ENCODE results near the gene FADS3. TPM values are rescaled to one million over a fixed set of nuclear protein-coding genes. Genes with fewer than 3 reads are reported as not detected.

The FADS3 gene
- total and polyA plus RNA-seq, 2 of the 4 experiments (the other 2 are of a cell fraction) = 54.5 to 110 TPM

DNA sequence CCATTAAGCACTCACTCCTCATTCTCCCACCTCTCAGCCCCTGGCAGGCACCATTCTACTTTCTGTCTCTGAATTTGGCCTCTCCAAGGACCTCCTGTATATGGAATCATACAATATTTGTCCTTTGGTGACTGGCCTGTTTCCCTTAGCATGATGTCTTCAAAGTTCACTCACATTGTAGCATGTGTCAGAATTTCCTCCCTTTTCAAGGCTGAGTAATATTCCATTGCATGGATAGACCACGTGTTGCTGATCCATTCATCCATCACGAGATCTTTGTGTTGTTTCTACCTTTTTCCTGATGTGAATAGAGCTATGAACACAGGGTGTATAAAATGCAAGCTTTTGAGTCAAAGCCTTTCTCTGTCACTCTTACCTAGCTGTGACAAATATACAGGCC, 51.6 kb downstream of the FADS3 start:
- H2BK20ac ChIP-seq (ENCODE audit: low read depth, low read length) = no peak overlapping the region
- no peak overlapping the region for H3K4ac ChIP-seq (ENCODE audit: low read depth, low read length)
- H2BK15ac ChIP-seq (ENCODE audit: low read depth, low read length) = no peak overlapping the region
- H2AK5ac ChIP-seq (ENCODE audit: low read depth, low read length) = no peak overlapping the region
- H3K14ac ChIP-seq (replicated peaks; ENCODE audit: low read depth, low read length) = no peak overlapping the region
- H3K4me3 ChIP-seq (ENCODE audit: insufficient read depth, low read depth, low read length) = no peak overlapping the region
- DNase-seq (no peak), ATAC-seq (ENCODE audit: low read depth) (no peak)
- H3K27me3 ChIP-seq (ENCODE audit: control insufficient read depth, insufficient read depth, low read length) = no peaks in the 10 kb centered on the region
- H3K23ac ChIP-seq (ENCODE audit: low read depth, low read length) = no peak overlapping the region
- no peak overlapping the region for H3K18ac ChIP-seq (ENCODE audit: low read depth, low read length)
- no TSS peak for BruUV-seq (replicated peaks)
- no peak overlapping the region for H4K8ac ChIP-seq (ENCODE audit: low read depth in 2 of 2, low read length in 2 of 2)
- no peak overlapping the region for H2AFZ ChIP-seq (replicated peaks; ENCODE audit: low read length, poor library complexity)
- H4K20me1 ChIP-seq (ENCODE audit: insufficient read depth, low read length) = peaks cover 15% of the 10 kb centered on the region; the same call in 1 of the 2 replicates
- in situ Hi-C loops (cut with MboI; ENCODE audit: low sequenced_read_pairs) (no loop called here), intact Hi-C loops (cut with micrococcal nuclease) (no loop called here), dilution Hi-C loops (cut with HindIII; ENCODE audit: low sequenced_read_pairs, unreplicated experiment) (no loop called here)
- no peak overlapping the region for H2BK5ac ChIP-seq (ENCODE audit: low read depth, low read length, poor library complexity, severe bottlenecking)
- H3K27ac ChIP-seq (ENCODE audit: insufficient read depth, low read length) = no peak overlapping the region
- POLR2A ChIA-PET (ENCODE audit: unreplicated experiment) = no interaction called here
- H3K36me3 ChIP-seq (ENCODE audit: control insufficient read depth, insufficient read depth, low read length) = peaks cover 43% of the 10 kb centered on the region
- H2BK120ac ChIP-seq (ENCODE audit: low read depth, low read length) = no peak overlapping the region
- H4K5ac ChIP-seq (ENCODE audit: low read depth, low read length) = no peak overlapping the region
- no peak for TF ChIP-seq POLR2A (IDR thresholded peaks at IDR 0.05; ENCODE audit: low read depth, low read length)
- CTCF ChIA-PET = interaction anchor here (0.6 kb wide), 1 partner anchor 11 kb away, joined by 3 read pairs; no protein-coding TSS in a partner anchor
- no peak overlapping the region for H2AK9ac ChIP-seq (replicated peaks; ENCODE audit: low read depth, low read length, poor library complexity)
- WGBS, 2 experiments (ENCODE audit: extremely low coverage in 2 of 2, insufficient read length in 1 of 2) = no CpG with 5 or more reads among the region's 2 CpGs
- H3K4me1 ChIP-seq (ENCODE audit: control insufficient read depth, insufficient read depth, low read length) = peaks cover 3% of the 10 kb centered on the region; the same call in 1 of the 2 replicates
- H3K56ac ChIP-seq (ENCODE audit: extremely low read depth, insufficient read depth, low read length) = no peak overlapping the region
- H4K91ac ChIP-seq (ENCODE audit: insufficient read depth, low read depth, low read length) = no peak overlapping the region
- no peaks in the 10 kb centered on the region for H3K9me3 ChIP-seq (ENCODE audit: control insufficient read depth, insufficient read depth, low read length)
- H3K9me1 ChIP-seq (ENCODE audit: insufficient read depth, low read length) = peaks cover 10% of the 10 kb centered on the region; the same call in 1 of the 2 replicates
- no peak overlapping the region for H3K9ac ChIP-seq (ENCODE audit: low read depth, low read length)
- peaks cover 4 to 32% of the 10 kb centered on the region in 2 experiments; a peak in 3 of 4 replicates for H3K79me1 ChIP-seq (ENCODE audit: low read depth in 1 of 2, low read length in 2 of 2)
- no peak overlapping the region for H3K4me2 ChIP-seq (ENCODE audit: low read depth, low read length)
